HCT116 (cell line): ENCODE measurements around the gene SFXN1. TPM values are rescaled to one million over a fixed set of nuclear protein-coding genes. Genes with fewer than 3 reads are reported as not detected.

Experiments used
- ATAC-seq: fragments of 200-7000 bp; cut with Tn5 transposase; 2 replicates; pipeline ENCODE4 v1.9.1; 2020; ENCODE audit warnings: mild to moderate bottlenecking, moderate library complexity
- BruUV-seq: library from RNA; stranded (reverse); fragments of 400-500 nt; replicated peaks from 2 replicates; lab custom pipeline; 2021; lab: Mats Ljungman, UMichigan
- CTCF ChIA-PET: fragments of 300-600 bp; sonication (Branson Sonifier 250); formaldehyde crosslinking; loops from one replicate; lab custom pipeline; 2021; ENCODE audit warnings: antibody characterized with exemption; lab: Charles Lee
- POLR2A ChIA-PET: fragments of 300-600, 350-600 bp; sonication (Branson Sonifier 250); formaldehyde crosslinking; loops from one replicate; lab custom pipeline; 2021; ENCODE audit warnings: antibody characterized with exemption; lab: Charles Lee
- RAD21 ChIA-PET, 2 experiments: fragments of 300-600 bp; sonication (Branson Sonifier 250); formaldehyde crosslinking; loops; one replicate each; lab custom pipeline; 2023; ENCODE audit warnings: low total read pairs in 2 of 2; ENCODE audit not compliant: uncharacterized antibody in 2 of 2, unreplicated experiment in 2 of 2, low non-redundant PET in 1 of 2; lab: Charles Lee
- DNase-seq: peaks from one replicate; pipeline ENCODE4 v3.0.0-alpha.2; 2010; ENCODE audit warnings: low read depth, low spot score
- H2AFZ ChIP-seq: fragments of 200-600 bp; shearing (Covaris generic), sonication (generic); 2 replicates; pipeline ENCODE4 v1.6.1; 2017; ENCODE audit warnings: low read depth, mixed run types, mixed read lengths, antibody characterized with exemption, low read length; ENCODE audit not compliant: poor library complexity, severe bottlenecking
- H3K27ac ChIP-seq: 2 replicates; pipeline ENCODE4 v1.5.1; 2012; ENCODE audit warnings: low read depth, low read length
- H3K27me3 ChIP-seq: fragments of 200-600 bp; sonication (generic); 2 replicates; pipeline ENCODE4 v1.6.1; 2016; ENCODE audit warnings: mixed run types, low read length, mixed read lengths; ENCODE audit not compliant: insufficient read depth
- H3K36me3 ChIP-seq, 2 experiments: fragments of 200-500 bp in 1 of 2; fragments of 200-600 bp in 1 of 2; sonication (Bioruptor generic) in 1 of 2; sonication (generic) in 1 of 2; 2 replicates each; pipeline versions ENCODE4 v1.5.1 to v1.6.1; 2014 to 2016; ENCODE audit warnings: low read length in 2 of 2, inconsistent platforms in 1 of 2, mixed read lengths in 1 of 2, mixed run types in 1 of 2; ENCODE audit not compliant: insufficient read depth in 2 of 2, control insufficient read depth in 1 of 2
- H3K4me1 ChIP-seq, 2 experiments: fragments of 200-600 bp in 1 of 2; sonication (generic) in 1 of 2; 2 replicates each; pipeline versions ENCODE4 v1.5.1 to v1.6.1; 2012 to 2017; ENCODE audit warnings: low read length in 2 of 2, inconsistent platforms in 1 of 2, mild to moderate bottlenecking in 1 of 2, mixed read lengths in 1 of 2, mixed run types in 1 of 2, moderate library complexity in 1 of 2; ENCODE audit not compliant: insufficient read depth in 2 of 2, control insufficient read depth in 1 of 2
- H3K4me2 ChIP-seq: fragments of 200-600 bp; sonication (generic); 2 replicates; pipeline ENCODE4 v1.6.1; 2017; ENCODE audit warnings: mixed run types, low read length, mixed read lengths
- H3K4me3 ChIP-seq, 2 experiments: fragments of 200-600 bp in 1 of 2; sonication (generic) in 1 of 2; replicated peaks in 1 of 2; 2 replicates each; pipeline ENCODE4 v1.5.1; 2011 to 2016; ENCODE audit warnings: low read length in 2 of 2, control low read depth in 1 of 2, low read depth in 1 of 2, mild to moderate bottlenecking in 1 of 2, mixed read lengths in 1 of 2, mixed run types in 1 of 2
- H3K79me2 ChIP-seq: fragments of 200-600 bp; sonication (generic); 2 replicates; pipeline ENCODE4 v1.6.1; 2017; ENCODE audit warnings: mild to moderate bottlenecking, mixed run types, low read length, moderate library complexity, mixed read lengths; ENCODE audit not compliant: insufficient read depth
- H3K9ac ChIP-seq: fragments of 200-600 bp; sonication (generic); 2 replicates; pipeline ENCODE4 v1.6.1; 2016; ENCODE audit warnings: low read length, mixed read lengths
- H3K9me2 ChIP-seq: fragments of 200-600 bp; sonication (generic), shearing (Covaris generic); 2 replicates; pipeline ENCODE4 v1.6.1; 2017; ENCODE audit warnings: mixed run types, mild to moderate bottlenecking, moderate library complexity; ENCODE audit not compliant: insufficient read depth
- H3K9me3 ChIP-seq, 2 experiments: fragments of 200-500 bp in 1 of 2; fragments of 200-600 bp in 1 of 2; sonication (Bioruptor generic) in 1 of 2; sonication (generic) in 1 of 2; 2 replicates each; pipeline ENCODE4 v1.6.1; 2014 to 2017; ENCODE audit warnings: low read length in 2 of 2, mixed read lengths in 2 of 2, inconsistent platforms in 1 of 2, low read depth in 1 of 2, mild to moderate bottlenecking in 1 of 2, mixed run types in 1 of 2, moderate library complexity in 1 of 2; ENCODE audit not compliant: control insufficient read depth in 1 of 2, insufficient read depth in 1 of 2
- H4K20me1 ChIP-seq: fragments of 200-600 bp; sonication (generic), shearing (Covaris generic); 2 replicates; pipeline ENCODE4 v1.6.1; 2017; ENCODE audit warnings: mixed run types, mild to moderate bottlenecking, moderate library complexity; ENCODE audit not compliant: insufficient read depth
- CBX3 ChIP-seq: IDR thresholded peaks from 2 replicates; pipeline ENCODE4 v1.6.1; 2012; ENCODE audit warnings: low read depth
- CEBPB ChIP-seq: IDR thresholded peaks from 2 replicates; pipeline ENCODE4 v1.6.1; 2012; ENCODE audit warnings: low read depth
- EGR1 ChIP-seq: IDR thresholded peaks from 2 replicates; pipeline ENCODE4 v1.6.1; 2012; ENCODE audit warnings: low read depth
- ELF1 ChIP-seq: IDR thresholded peaks from 2 replicates; pipeline ENCODE4 v1.6.1; 2012; ENCODE audit warnings: low read depth, borderline replicate concordance
- FOSL1 ChIP-seq: IDR thresholded peaks from 2 replicates; pipeline ENCODE4 v1.6.1; 2012; ENCODE audit warnings: low read depth
- JUND ChIP-seq: IDR thresholded peaks from 2 replicates; pipeline ENCODE4 v1.6.1; 2012
- POLR2A ChIP-seq: IDR thresholded peaks from 2 replicates; pipeline ENCODE4 v1.7.0; 2011; ENCODE audit warnings: borderline replicate concordance; ENCODE audit not compliant: insufficient read depth, insufficient read length; ENCODE audit errors: extremely low read depth
- SRF ChIP-seq: IDR thresholded peaks from 2 replicates; pipeline ENCODE4 v1.6.1; 2012; ENCODE audit warnings: low read depth
- YY1 ChIP-seq: IDR thresholded peaks from 2 replicates; pipeline ENCODE4 v1.6.1; 2011; ENCODE audit warnings: low read length, low read depth, moderate library complexity, mild to moderate bottlenecking; ENCODE audit not compliant: insufficient replicate concordance; ENCODE audit errors: extremely low read depth
- ZFX ChIP-seq: fragments of 450-650 bp; IDR thresholded peaks from 2 replicates; pipeline ENCODE4 v1.6.1; 2017
- intact Hi-C: fragments of 100-400 bp; cut with micrococcal nuclease; formaldehyde crosslinking; loops from 2 replicates; pipeline ENCODE4 v1.10.0; 2022
- total RNA-seq: library from RNA; stranded (reverse); gene quantifications from one replicate; pipeline ENCODE4 v1.2.1, GENCODE V29; 2021; ENCODE audit not compliant: unreplicated experiment
- TF ChIP-seq, protein P1 (sequence below): IDR thresholded peaks from 2 replicates; pipeline ENCODE4 v1.6.1; 2012
- TF ChIP-seq, protein P2 (sequence below): IDR thresholded peaks from 2 replicates; pipeline ENCODE4 v1.6.1; 2012; ENCODE audit warnings: low read depth
- TF ChIP-seq, protein P3 (sequence below), 3 experiments: fragments of 200-600 bp in 1 of 3; sonication (generic) in 1 of 3; IDR thresholded peaks in 2 of 3; conservative IDR thresholded peaks in 1 of 3; 2 replicates each; pipeline ENCODE4 v1.5.1; 2012 to 2017; ENCODE audit warnings: low read depth in 2 of 3, low read length in 2 of 3, antibody characterized with exemption in 1 of 3, borderline replicate concordance in 1 of 3, control low read depth in 1 of 3, mild to moderate bottlenecking in 1 of 3, mixed read lengths in 1 of 3, mixed run types in 1 of 3, moderate library complexity in 1 of 3; ENCODE audit not compliant: insufficient read depth in 1 of 3

The SFXN1 gene
- total RNA-seq, 1 experiment from 2014 or later, result 145 TPM

DNA sequence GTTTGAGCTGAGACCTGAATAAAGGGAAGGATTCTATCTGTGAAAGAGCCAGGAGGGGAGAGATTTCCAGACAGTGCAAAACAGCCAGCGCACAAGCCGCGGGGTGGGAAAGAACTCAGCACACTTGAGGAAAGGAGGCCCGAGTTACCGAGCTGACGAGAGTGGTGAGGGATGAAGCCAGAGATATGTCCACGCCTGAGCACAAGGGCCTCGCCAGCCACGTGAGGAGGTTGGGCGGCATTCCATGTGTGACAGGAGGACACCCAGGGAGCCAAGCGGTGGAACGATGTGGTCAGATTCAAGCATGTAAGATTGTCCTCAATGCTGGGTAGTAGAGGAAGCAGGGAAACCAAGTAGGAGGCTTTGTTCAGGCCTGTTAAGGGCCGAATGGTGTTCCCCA lies 17.0 kb upstream of the SFXN1 start:
- intact Hi-C loops, result no loop called here
- Histone ChIP-seq H3K79me2 (no peaks in the 10 kb centered on the region), H3K4me3 (no peak overlapping the region), H3K36me3 (no peaks in the 10 kb centered on the region), H3K27ac (no peak overlapping the region), H3K27me3 (no peaks in the 10 kb centered on the region), H2AFZ (no peak overlapping the region), H3K4me1 (peaks cover 7% of the 10 kb centered on the region in 2 experiments; a peak in 2 of 4 replicates), H3K9me3 (no peaks in the 10 kb centered on the region), H3K9me2 (no peaks in the 10 kb centered on the region), H4K20me1 (no peaks in the 10 kb centered on the region), H3K4me2 (no peak overlapping the region), H3K9ac (no peak overlapping the region)
- ChIA-PET RAD21 (interaction anchor here in 1 of 2 experiments (0.6 kb wide), 1 partner anchor 510 kb away, joined by 3 read pairs; no protein-coding TSS in a partner anchor), POLR2A (no interaction called here), CTCF (no interaction called here)
- TF ChIP-seq, protein P1, sequence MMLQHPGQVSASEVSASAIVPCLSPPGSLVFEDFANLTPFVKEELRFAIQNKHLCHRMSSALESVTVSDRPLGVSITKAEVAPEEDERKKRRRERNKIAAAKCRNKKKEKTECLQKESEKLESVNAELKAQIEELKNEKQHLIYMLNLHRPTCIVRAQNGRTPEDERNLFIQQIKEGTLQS, result no peak
- TF ChIP-seq ZFX (no peak), CBX3 (no peak), FOSL1 (no peak), POLR2A (no peak), CEBPB (no peak), JUND (no peak), SRF (no peak), ELF1 (no peak), YY1 (no peak), EGR1 (no peak)
- TF ChIP-seq, protein P2, sequence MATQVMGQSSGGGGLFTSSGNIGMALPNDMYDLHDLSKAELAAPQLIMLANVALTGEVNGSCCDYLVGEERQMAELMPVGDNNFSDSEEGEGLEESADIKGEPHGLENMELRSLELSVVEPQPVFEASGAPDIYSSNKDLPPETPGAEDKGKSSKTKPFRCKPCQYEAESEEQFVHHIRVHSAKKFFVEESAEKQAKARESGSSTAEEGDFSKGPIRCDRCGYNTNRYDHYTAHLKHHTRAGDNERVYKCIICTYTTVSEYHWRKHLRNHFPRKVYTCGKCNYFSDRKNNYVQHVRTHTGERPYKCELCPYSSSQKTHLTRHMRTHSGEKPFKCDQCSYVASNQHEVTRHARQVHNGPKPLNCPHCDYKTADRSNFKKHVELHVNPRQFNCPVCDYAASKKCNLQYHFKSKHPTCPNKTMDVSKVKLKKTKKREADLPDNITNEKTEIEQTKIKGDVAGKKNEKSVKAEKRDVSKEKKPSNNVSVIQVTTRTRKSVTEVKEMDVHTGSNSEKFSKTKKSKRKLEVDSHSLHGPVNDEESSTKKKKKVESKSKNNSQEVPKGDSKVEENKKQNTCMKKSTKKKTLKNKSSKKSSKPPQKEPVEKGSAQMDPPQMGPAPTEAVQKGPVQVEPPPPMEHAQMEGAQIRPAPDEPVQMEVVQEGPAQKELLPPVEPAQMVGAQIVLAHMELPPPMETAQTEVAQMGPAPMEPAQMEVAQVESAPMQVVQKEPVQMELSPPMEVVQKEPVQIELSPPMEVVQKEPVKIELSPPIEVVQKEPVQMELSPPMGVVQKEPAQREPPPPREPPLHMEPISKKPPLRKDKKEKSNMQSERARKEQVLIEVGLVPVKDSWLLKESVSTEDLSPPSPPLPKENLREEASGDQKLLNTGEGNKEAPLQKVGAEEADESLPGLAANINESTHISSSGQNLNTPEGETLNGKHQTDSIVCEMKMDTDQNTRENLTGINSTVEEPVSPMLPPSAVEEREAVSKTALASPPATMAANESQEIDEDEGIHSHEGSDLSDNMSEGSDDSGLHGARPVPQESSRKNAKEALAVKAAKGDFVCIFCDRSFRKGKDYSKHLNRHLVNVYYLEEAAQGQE, result no peak
- TF ChIP-seq, protein P3, sequence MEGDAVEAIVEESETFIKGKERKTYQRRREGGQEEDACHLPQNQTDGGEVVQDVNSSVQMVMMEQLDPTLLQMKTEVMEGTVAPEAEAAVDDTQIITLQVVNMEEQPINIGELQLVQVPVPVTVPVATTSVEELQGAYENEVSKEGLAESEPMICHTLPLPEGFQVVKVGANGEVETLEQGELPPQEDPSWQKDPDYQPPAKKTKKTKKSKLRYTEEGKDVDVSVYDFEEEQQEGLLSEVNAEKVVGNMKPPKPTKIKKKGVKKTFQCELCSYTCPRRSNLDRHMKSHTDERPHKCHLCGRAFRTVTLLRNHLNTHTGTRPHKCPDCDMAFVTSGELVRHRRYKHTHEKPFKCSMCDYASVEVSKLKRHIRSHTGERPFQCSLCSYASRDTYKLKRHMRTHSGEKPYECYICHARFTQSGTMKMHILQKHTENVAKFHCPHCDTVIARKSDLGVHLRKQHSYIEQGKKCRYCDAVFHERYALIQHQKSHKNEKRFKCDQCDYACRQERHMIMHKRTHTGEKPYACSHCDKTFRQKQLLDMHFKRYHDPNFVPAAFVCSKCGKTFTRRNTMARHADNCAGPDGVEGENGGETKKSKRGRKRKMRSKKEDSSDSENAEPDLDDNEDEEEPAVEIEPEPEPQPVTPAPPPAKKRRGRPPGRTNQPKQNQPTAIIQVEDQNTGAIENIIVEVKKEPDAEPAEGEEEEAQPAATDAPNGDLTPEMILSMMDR (IDR thresholded peaks at IDR 0.05 in 2 of 3, conservative IDR thresholded peaks at IDR 0.05 in 1 of 3; ENCODE audit: borderline replicate concordance in 1 of 3, insufficient read depth in 1 of 3, low read depth in 2 of 3, low read length in 2 of 3), result no peak
- no peak for ATAC-seq
- DNase-seq, result no peak
- BruUV-seq, result no TSS peak
